Measurements from ENCODE around the gene FRMPD2. TPM values are rescaled to one million over a fixed set of nuclear protein-coding genes. Genes with fewer than 3 reads are reported as not detected.

FRMPD2 gene
- total RNA-seq (1 to 10 TPM; 6.4 to 8.3 TPM), polyA plus RNA-seq (ENCODE audit: insufficient read depth, low read depth, low replicate concordance) (18.7 TPM)
- long read RNA-seq, donor 1, result 0 reads
- long read RNA-seq, donor 2, result 0 reads

- no peaks in the 10 kb centered on the region for H3K27me3 ChIP-seq
- H3K27ac ChIP-seq, result no peak within 1 kb of the TSS
- WGBS, 2 donors, result 86 to 90% methylated on average over 7 to 8 of the region's 8 CpGs
- TF ChIP-seq POLR2A (IDR thresholded peaks at IDR 0.05) (no peak), CTCF (IDR thresholded peaks at IDR 0.05) (no peak)
- no peak within 1 kb of the TSS for H3K4me3 ChIP-seq
- no peaks in the 10 kb centered on the region for H3K36me3 ChIP-seq (ENCODE audit: low read depth, missing control alignments)
- H3K9me3 ChIP-seq, result no peaks in the 10 kb centered on the region
- no peaks in the 10 kb centered on the region for H3K4me1 ChIP-seq
- DNase-seq, result no peak
- intact Hi-C loops (cut with DNase I; ENCODE audit: low total_unique reads), result no loop called here
Observed at GRCh38 chr10:48274636-48275035, at the start of gene FRMPD2. FRMPD2 (minus strand) TSS chr10:48274696; CDS start chr10:48274567, 129 bp downstream.

DNA sequence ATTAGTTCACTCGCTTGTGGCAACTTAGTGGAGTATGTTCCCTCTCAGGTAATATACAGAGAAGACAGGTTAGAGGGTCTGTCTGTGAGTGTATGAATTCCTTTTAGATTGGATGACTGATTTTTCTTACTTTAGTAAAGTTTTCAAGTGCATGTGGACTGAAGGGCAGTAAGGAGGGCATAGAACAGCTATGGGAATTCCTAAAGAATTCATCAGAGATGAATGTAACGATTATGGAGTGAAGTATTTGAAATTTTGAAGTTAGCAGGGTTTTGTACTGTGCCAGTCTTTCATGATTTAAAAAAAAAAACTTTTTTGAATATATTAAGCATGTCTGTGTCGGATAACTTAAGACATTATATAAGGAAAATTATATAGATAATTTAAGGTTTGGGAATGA, 47.5 kb upstream of the FRMPD2 start:
- Histone ChIP-seq H3K4me1 (no peaks in the 10 kb centered on the region), H3K9me3 (no peaks in the 10 kb centered on the region), H3K27me3 (no peaks in the 10 kb centered on the region), H3K4me3 (no peak overlapping the region), H3K36me3 (ENCODE audit: low read depth, missing control alignments) (no peaks in the 10 kb centered on the region), H3K27ac (no peak overlapping the region)
- DNase-seq, result no peak
- TF ChIP-seq CTCF (IDR thresholded peaks at IDR 0.05) (no peak), POLR2A (IDR thresholded peaks at IDR 0.05) (no peak)
- 90 to 92% methylated on average over 3 of the region's 3 CpGs for WGBS, 2 donors
- intact Hi-C loops (cut with DNase I; ENCODE audit: low total_unique reads), result no loop called here

DNA sequence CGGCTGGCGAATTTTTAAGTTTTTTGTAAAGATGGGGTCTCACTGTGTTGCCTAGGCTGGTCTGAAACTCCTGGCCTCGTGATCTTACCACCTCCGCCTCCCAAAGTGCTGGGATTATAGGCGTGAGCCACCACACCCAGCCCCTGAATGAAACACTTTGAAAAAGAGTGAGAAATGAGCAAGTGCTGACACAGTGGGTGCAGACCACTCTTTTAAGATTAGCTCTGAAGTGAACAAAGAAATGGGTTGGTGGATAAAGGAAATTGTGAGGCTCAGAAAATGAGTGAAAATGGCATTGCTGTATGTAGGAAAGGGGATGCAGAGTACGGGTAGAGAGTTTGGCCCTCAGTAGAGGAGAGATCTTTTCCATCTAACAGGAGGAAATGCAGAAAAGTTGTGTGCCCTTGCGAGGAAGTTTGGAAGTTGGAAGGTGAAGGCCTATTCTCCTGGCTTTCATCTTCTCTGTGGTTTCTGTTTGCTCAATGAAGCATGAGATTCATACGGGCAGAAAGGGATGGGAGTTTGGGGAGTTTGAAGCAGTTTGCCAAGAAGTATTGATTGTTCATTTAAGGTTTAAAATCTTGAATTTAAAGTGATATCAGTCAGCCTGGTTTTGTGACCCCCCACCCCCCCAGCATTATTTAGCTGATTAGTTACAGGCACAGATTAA, 43.0 kb upstream of the FRMPD2 start:
- Histone ChIP-seq H3K4me3 (no peak overlapping the region), H3K27me3 (no peaks in the 10 kb centered on the region), H3K4me1 (no peaks in the 10 kb centered on the region), H3K9me3 (no peaks in the 10 kb centered on the region), H3K36me3 (ENCODE audit: low read depth, missing control alignments) (no peaks in the 10 kb centered on the region), H3K27ac (no peak overlapping the region)
- intact Hi-C loops (cut with DNase I; ENCODE audit: low total_unique reads), result no loop called here
- DNase-seq, result no peak
- TF ChIP-seq POLR2A (IDR thresholded peaks at IDR 0.05) (no peak), CTCF (IDR thresholded peaks at IDR 0.05) (no peak)
- WGBS, 2 donors, result 72 to 80% methylated on average over 8 of the region's 8 CpGs

- no peaks in the 10 kb centered on the region for H3K27me3 ChIP-seq
- no peak for DNase-seq
- WGBS, 2 donors, result 89 to 91% methylated on average over 4 of the region's 4 CpGs
Observed at GRCh38 chr10:48316236-48316635, 41.7 kb upstream of the FRMPD2 start.

More at GRCh38 chr10:48316236-48316635, 41.7 kb upstream of the FRMPD2 start:
- Histone ChIP-seq H3K4me1 (no peaks in the 10 kb centered on the region), H3K36me3 (ENCODE audit: low read depth, missing control alignments) (no peaks in the 10 kb centered on the region), H3K9me3 (no peaks in the 10 kb centered on the region), H3K27ac (no peak overlapping the region), H3K4me3 (no peak overlapping the region)
- intact Hi-C loops (cut with DNase I; ENCODE audit: low total_unique reads), result no loop called here
- TF ChIP-seq POLR2A (IDR thresholded peaks at IDR 0.05) (no peak), CTCF (IDR thresholded peaks at IDR 0.05) (no peak)
